PC-3 (cell line): ENCODE measurements around the gene ATF6.

Experiments
- CTCF ChIP-seq: fragments of 300-600 bp; sonication (generic); conservative IDR thresholded peaks from 2 replicates; pipeline ENCODE4 v1.5.1; 2017; ENCODE audit warnings: antibody characterized with exemption, low read depth, mild to moderate bottlenecking, low read length
- EZH2 ChIP-seq: fragments of 300-600 bp; sonication (generic); IDR thresholded peaks from one replicate; pipeline ENCODE4 v1.6.1; 2017; ENCODE audit warnings: antibody characterized with exemption, mild to moderate bottlenecking, low read length; ENCODE audit not compliant: unreplicated experiment
- EZH2phosphoT487 ChIP-seq: fragments of 300-600 bp; sonication (generic); IDR thresholded peaks from 2 replicates; pipeline ENCODE4 v1.6.1; 2018; ENCODE audit warnings: mild to moderate bottlenecking, antibody characterized with exemption, low read length, borderline replicate concordance

GRCh38 chr1:161933592-161934588 is 167.8 kb downstream of the ATF6 start:
- TF ChIP-seq CTCF (no peak), EZH2phosphoT487 (no peak), EZH2 (no peak)
